AG04449 (cell line): ENCODE measurements around the gene DNPEP.

ENCODE experiments used
- CTCF ChIA-PET: fragments of 350-600 bp; formaldehyde crosslinking; extraction: SDS; loops from one replicate; lab custom pipeline; 2021; ENCODE audit warnings: antibody characterized with exemption; lab: Yijun Ruan, JAX
- POLR2A ChIA-PET: fragments of 400-600, 350-600 bp; formaldehyde crosslinking; extraction: SDS; loops from one replicate; lab custom pipeline; 2020; ENCODE audit warnings: antibody characterized with exemption, inconsistent platforms; lab: Yijun Ruan, JAX
- DNase-seq: peaks from one replicate; pipeline ENCODE4 v3.0.0-alpha.2; 2010; ENCODE audit warnings: low read depth, low spot score
- H3K4me3 ChIP-seq: 2 replicates; pipeline ENCODE4 v1.5.1; 2011; ENCODE audit warnings: low read depth, mild to moderate bottlenecking, control low read depth, low read length
- TF ChIP-seq, protein P1 (sequence below): IDR thresholded peaks from one replicate; pipeline ENCODE4 v1.5.1; 2011; ENCODE audit warnings: mild to moderate bottlenecking, moderate library complexity, low read length, control low read depth, inconsistent platforms; ENCODE audit not compliant: insufficient read depth; ENCODE audit errors: missing control alignments

DNPEP gene

DNA sequence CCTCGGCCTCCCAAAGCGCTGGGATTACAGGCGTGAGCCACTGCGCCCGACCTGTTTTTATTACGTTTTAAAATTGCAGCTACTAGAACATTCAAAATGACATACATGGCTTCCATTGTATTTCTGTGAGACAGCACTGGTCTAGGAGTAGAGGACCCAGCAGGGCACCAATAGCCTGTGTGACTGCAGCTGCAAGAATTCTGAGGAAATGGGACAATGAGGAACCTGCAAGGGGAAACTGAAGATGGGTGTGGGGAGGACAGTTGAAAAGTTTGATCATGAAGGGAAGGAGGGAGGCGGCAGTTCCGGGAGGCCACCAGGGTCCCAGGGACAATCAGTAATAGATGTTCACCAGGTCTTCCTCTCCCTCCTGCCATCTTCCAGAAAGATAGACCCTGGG is 13.9 kb upstream of the DNPEP start:
- DNase-seq = no peak
- H3K4me3 ChIP-seq = no peak overlapping the region
- POLR2A ChIA-PET = no interaction called here
- TF ChIP-seq, protein P1, sequence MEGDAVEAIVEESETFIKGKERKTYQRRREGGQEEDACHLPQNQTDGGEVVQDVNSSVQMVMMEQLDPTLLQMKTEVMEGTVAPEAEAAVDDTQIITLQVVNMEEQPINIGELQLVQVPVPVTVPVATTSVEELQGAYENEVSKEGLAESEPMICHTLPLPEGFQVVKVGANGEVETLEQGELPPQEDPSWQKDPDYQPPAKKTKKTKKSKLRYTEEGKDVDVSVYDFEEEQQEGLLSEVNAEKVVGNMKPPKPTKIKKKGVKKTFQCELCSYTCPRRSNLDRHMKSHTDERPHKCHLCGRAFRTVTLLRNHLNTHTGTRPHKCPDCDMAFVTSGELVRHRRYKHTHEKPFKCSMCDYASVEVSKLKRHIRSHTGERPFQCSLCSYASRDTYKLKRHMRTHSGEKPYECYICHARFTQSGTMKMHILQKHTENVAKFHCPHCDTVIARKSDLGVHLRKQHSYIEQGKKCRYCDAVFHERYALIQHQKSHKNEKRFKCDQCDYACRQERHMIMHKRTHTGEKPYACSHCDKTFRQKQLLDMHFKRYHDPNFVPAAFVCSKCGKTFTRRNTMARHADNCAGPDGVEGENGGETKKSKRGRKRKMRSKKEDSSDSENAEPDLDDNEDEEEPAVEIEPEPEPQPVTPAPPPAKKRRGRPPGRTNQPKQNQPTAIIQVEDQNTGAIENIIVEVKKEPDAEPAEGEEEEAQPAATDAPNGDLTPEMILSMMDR = no peak
- CTCF ChIA-PET = interaction anchor here (0.8 to 16.3 kb wide), 26 partner anchors 11 to 288 kb away, joined by 3 to 887 read pairs (median 18); partner anchors contain the start of genes ASIC4, DNPEP, GMPPA and OBSL1

DNA sequence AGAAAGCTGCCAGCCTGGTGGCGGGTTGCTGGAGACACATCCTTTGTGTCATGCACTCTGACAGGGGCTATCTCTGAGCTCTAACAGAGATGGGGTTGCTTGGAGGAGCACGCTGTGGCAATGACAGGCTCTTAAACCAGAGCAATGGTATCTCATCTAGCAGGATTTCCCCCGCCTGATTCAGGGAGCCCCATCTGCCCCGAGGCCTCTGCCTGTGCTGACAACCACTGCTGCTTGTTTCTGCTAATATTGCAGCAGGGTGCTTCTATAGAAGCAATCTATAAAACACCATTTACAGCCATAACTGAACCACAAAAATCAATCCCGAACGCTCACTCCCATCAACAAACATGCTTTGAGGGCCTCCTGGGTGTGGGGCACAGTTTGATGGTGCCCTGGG is 12.8 kb upstream of the DNPEP start:
- ChIA-PET CTCF (interaction anchor here (1.0 to 16.3 kb wide), 8 partner anchors 10 to 127 kb away, joined by 3 to 887 read pairs (median 107); partner anchors contain the start of genes DNPEP and GMPPA), POLR2A (no interaction called here)
- DNase-seq = no peak
- H3K4me3 ChIP-seq = no peak overlapping the region
- TF ChIP-seq, protein P1 = no peak

DNA sequence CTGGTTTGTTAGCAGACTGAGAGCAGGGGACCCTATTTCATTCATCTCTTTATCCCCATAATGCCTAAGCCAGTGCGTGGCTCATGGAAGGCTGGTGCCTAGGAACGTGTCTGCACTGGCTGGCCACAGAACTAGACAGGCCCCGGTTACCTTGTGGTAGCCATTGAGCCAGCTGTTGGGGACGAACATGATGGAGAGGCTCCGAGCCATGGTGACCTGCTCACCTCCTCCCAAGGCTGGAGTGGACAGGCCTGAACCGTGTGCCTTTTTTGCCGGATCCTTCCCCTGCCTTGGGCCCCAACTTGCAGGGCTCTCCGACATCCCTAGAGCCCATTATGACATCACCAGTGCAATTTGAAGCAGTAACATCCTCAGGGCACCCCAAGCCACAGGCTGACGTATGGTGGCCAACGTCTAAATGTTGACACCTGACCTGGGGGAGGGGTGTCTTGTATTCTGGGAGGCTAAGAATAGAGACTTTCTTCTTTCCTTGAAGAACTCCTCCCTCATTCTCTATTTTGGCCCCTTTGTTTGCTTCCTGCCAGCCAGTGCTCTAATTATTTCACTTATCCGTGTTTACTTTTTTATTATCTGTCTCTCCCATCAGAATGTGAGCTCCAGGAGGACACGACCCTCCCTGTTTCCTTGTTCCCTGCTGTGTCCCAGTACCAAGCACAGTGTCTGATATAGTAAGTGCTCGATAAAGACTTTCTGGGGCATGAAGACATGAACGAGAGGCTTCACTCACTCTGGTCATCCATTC is 12.2 kb upstream of the DNPEP start:
- TF ChIP-seq, protein P1 = no peak
- ChIA-PET CTCF (interaction anchor here (1.0 to 16.3 kb wide), 11 partner anchors 9 to 128 kb away, joined by 3 to 887 read pairs (median 30); partner anchors contain the start of genes DNPEP and GMPPA), POLR2A (no interaction called here)
- DNase-seq = no peak
- no peak overlapping the region for H3K4me3 ChIP-seq

DNA sequence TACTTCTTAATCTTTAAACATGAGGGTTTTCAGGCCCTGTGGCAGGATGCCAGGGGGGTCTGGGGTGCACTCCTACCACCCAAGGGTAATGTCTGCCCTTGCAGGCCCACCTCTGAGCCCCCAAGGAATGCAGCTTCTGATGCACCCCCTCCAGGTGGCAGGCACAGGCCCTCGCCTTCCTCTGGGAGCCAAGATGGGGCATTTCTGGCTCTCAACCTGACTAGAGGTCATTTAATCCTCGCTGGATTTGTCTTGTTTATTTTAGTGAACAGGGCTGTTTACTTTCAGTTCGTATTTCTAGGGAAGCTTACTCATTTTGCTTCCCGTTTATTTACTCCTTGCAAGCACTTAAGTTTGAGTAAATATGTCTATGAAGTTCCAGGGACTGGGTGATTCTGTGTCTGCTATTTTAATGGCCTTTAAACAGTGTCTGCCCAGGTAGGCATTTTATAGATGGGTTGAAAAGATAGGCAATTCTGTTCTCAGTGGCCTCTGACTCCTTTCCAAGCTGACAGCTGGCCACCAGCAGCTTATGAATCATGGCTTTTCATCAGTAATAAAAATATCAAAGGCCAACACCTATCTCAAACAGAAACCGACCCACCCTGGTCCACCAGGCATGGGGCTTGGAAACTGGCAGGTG is 11.1 kb upstream of the DNPEP start:
- no peak overlapping the region for H3K4me3 ChIP-seq
- no peak for DNase-seq
- TF ChIP-seq, protein P1 = no peak
- ChIA-PET POLR2A (no interaction called here), CTCF (interaction anchor here (0.7 to 16.3 kb wide), 11 partner anchors 8 to 142 kb away, joined by 3 to 887 read pairs (median 4); partner anchors contain the start of gene DNPEP)

- ChIA-PET POLR2A (no interaction called here), CTCF (interaction anchor here (1.1 to 16.3 kb wide), 5 partner anchors 6 to 147 kb away, joined by 3 to 887 read pairs (median 177); partner anchors contain the start of genes CHPF, DNPEP and TMEM198)
- TF ChIP-seq, protein P1 = no peak
- no peak for DNase-seq
- no peak overlapping the region for H3K4me3 ChIP-seq
Measured at GRCh38 chr2:219396863-219397457, 9.2 kb upstream of the DNPEP start.
